ENCODE results near the gene SH3BP5L. TPM values are rescaled to one million over a fixed set of nuclear protein-coding genes. Genes with fewer than 3 reads are reported as not detected.

SH3BP5L gene
- total and polyA plus RNA-seq, 2 donors, result 12.7 to 21.8 TPM

- no peak overlapping the region for H3K4me3 ChIP-seq (ENCODE audit: low read depth, low read length)
- no peak overlapping the region for H3K27ac ChIP-seq (ENCODE audit: low read depth)
- no peaks in the 10 kb centered on the region for H3K36me3 ChIP-seq (ENCODE audit: insufficient read depth)
- H3K4me1 ChIP-seq (ENCODE audit: insufficient read depth), result no peaks in the 10 kb centered on the region
- 62% methylated on average over 3 of the region's 3 CpGs for WGBS
- no peak for DNase-seq (ENCODE audit: extremely low spot score)
These were observed 42.3 kb downstream of the SH3BP5L start for GRCh38 chr1:248783367-248783766.

GRCh38 chr1:248782416-248783141 is 43.1 kb downstream of the SH3BP5L start:
- no peak overlapping the region for H3K4me3 ChIP-seq (ENCODE audit: low read depth, low read length)
- DNase-seq (ENCODE audit: extremely low spot score), result no peak
- no peaks in the 10 kb centered on the region for H3K4me1 ChIP-seq (ENCODE audit: insufficient read depth)
- 81% methylated on average over 16 of the region's 16 CpGs for WGBS
- H3K27ac ChIP-seq (ENCODE audit: low read depth), result no peak overlapping the region
- H3K36me3 ChIP-seq (ENCODE audit: insufficient read depth), result no peaks in the 10 kb centered on the region

- DNase-seq (ENCODE audit: extremely low spot score), result no peak
- Histone ChIP-seq H3K4me3 (ENCODE audit: low read depth, low read length) (no peak overlapping the region), H3K27ac (ENCODE audit: low read depth) (no peak overlapping the region), H3K4me1 (ENCODE audit: insufficient read depth) (no peaks in the 10 kb centered on the region), H3K36me3 (ENCODE audit: insufficient read depth) (no peaks in the 10 kb centered on the region)
- 65% methylated on average over 2 of the region's 2 CpGs for WGBS
These were observed 46.4 kb downstream of the SH3BP5L start for GRCh38 chr1:248779350-248779749.

GRCh38 chr1:248778906-248779305 is 46.8 kb downstream of the SH3BP5L start:
- no peak for DNase-seq (ENCODE audit: extremely low spot score)
- Histone ChIP-seq H3K27ac (ENCODE audit: low read depth) (no peak overlapping the region), H3K36me3 (ENCODE audit: insufficient read depth) (no peaks in the 10 kb centered on the region), H3K4me3 (ENCODE audit: low read depth, low read length) (no peak overlapping the region), H3K4me1 (ENCODE audit: insufficient read depth) (no peaks in the 10 kb centered on the region)
- 88% methylated on average over 2 of the region's 2 CpGs for WGBS

- Histone ChIP-seq H3K4me1 (ENCODE audit: insufficient read depth) (no peaks in the 10 kb centered on the region), H3K36me3 (ENCODE audit: insufficient read depth) (no peaks in the 10 kb centered on the region), H3K27ac (ENCODE audit: low read depth) (no peak overlapping the region), H3K4me3 (ENCODE audit: low read depth, low read length) (no peak overlapping the region)
- DNase-seq (ENCODE audit: extremely low spot score), result no peak
These were observed 48.7 kb downstream of the SH3BP5L start for GRCh38 chr1:248776991-248777390.

GRCh38 chr1:248775441-248775840 is 50.3 kb downstream of the SH3BP5L start:
- DNase-seq (ENCODE audit: extremely low spot score), result no peak
- Histone ChIP-seq H3K27ac (ENCODE audit: low read depth) (no peak overlapping the region), H3K4me3 (ENCODE audit: low read depth, low read length) (no peak overlapping the region), H3K36me3 (ENCODE audit: insufficient read depth) (no peaks in the 10 kb centered on the region), H3K4me1 (ENCODE audit: insufficient read depth) (no peaks in the 10 kb centered on the region)
- WGBS, result 66% methylated on average over 4 of the region's 4 CpGs

Small RNA genes lying within 50 kb of the gene (small RNA-seq; reads per million reads assigned to genes)
- not detected for gene MIR3124

Other genes with a start within 250 kb of the SH3BP5L start
- gene OR2T10, start 228.2 kb downstream of the SH3BP5L start, total RNA-seq, result not detected
- gene OR2T10, start 228.2 kb downstream of the SH3BP5L start, polyA plus RNA-seq, result not detected
- not detected for gene OR2T11, start 190.8 kb downstream of the SH3BP5L start, total RNA-seq
- gene OR2T11, start 190.8 kb downstream of the SH3BP5L start, polyA plus RNA-seq, result not detected
- not detected for gene OR2T35, start 180.6 kb downstream of the SH3BP5L start, total RNA-seq
- gene OR2T35, start 180.6 kb downstream of the SH3BP5L start, polyA plus RNA-seq, result not detected
- not detected for gene OR2T27, start 170.4 kb downstream of the SH3BP5L start, total RNA-seq
- not detected for gene OR2T27, start 170.4 kb downstream of the SH3BP5L start, polyA plus RNA-seq
- not detected for gene OR14I1, start 123.1 kb downstream of the SH3BP5L start, total RNA-seq
- not detected for gene OR14I1, start 123.1 kb downstream of the SH3BP5L start, polyA plus RNA-seq
- not detected for gene LYPD8, start 70.2 kb downstream of the SH3BP5L start, total RNA-seq
- gene LYPD8, start 70.2 kb downstream of the SH3BP5L start, polyA plus RNA-seq, result not detected
- 12.9 TPM for gene ZNF672, start 12.3 kb upstream of the SH3BP5L start, total RNA-seq
- gene ZNF672, start 12.3 kb upstream of the SH3BP5L start, polyA plus RNA-seq, result 32.5 TPM
- 14.7 TPM for gene ZNF692, start 33.2 kb upstream of the SH3BP5L start, total RNA-seq
- gene ZNF692, start 33.2 kb upstream of the SH3BP5L start, polyA plus RNA-seq, result 40.8 TPM
- 10.2 TPM for gene PGBD2, start 80.3 kb upstream of the SH3BP5L start, total RNA-seq
- 4.2 TPM for gene PGBD2, start 80.3 kb upstream of the SH3BP5L start, polyA plus RNA-seq

All from urinary bladder (tissue), 4 donors.